ENCODE results near the gene LHX2.

The LHX2 gene

DNA sequence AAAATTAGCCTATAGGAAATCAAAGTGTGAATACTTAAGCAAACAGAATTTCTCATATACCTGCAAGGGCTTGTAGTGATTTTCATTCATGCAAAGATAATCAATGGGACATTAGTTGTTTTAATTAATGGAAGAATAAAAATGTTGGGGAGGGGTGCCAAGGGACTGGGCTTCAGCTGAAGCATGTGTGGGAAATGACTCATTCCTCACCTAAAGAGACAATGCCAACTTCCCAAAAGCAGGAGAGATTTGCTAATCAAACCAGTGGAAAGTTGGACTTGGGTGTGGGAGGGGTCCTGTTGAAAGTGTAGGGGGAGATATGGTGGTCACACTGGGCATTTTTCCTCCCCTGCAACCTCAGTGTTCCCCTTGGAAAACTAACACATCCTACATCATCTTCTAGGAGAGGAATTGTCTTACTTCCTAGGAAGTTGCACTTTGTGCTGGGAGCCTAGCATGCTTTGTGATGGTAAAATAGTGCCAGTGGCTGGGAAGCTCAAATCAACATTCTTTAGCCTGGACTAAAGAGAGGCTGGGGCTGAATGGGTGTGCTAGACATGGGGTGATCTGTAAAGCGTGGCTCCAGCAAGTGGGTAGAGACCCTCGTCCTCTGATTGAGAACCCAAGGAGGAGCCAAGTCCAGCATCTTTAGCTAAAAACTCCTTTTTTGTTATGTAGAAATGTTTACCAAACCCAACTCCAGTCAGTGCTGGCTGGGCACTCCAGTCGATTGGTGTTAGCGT, 6.4 kb upstream of the LHX2 start:
- TF ChIP-seq, protein P1, sequence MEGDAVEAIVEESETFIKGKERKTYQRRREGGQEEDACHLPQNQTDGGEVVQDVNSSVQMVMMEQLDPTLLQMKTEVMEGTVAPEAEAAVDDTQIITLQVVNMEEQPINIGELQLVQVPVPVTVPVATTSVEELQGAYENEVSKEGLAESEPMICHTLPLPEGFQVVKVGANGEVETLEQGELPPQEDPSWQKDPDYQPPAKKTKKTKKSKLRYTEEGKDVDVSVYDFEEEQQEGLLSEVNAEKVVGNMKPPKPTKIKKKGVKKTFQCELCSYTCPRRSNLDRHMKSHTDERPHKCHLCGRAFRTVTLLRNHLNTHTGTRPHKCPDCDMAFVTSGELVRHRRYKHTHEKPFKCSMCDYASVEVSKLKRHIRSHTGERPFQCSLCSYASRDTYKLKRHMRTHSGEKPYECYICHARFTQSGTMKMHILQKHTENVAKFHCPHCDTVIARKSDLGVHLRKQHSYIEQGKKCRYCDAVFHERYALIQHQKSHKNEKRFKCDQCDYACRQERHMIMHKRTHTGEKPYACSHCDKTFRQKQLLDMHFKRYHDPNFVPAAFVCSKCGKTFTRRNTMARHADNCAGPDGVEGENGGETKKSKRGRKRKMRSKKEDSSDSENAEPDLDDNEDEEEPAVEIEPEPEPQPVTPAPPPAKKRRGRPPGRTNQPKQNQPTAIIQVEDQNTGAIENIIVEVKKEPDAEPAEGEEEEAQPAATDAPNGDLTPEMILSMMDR (conservative IDR thresholded peaks at IDR 0.05; ENCODE audit: low read length) = no peak
- no peak for DNase-seq (ENCODE audit: low read depth)
- no peak overlapping the region for H3K4me3 ChIP-seq (ENCODE audit: low read length)

DNA sequence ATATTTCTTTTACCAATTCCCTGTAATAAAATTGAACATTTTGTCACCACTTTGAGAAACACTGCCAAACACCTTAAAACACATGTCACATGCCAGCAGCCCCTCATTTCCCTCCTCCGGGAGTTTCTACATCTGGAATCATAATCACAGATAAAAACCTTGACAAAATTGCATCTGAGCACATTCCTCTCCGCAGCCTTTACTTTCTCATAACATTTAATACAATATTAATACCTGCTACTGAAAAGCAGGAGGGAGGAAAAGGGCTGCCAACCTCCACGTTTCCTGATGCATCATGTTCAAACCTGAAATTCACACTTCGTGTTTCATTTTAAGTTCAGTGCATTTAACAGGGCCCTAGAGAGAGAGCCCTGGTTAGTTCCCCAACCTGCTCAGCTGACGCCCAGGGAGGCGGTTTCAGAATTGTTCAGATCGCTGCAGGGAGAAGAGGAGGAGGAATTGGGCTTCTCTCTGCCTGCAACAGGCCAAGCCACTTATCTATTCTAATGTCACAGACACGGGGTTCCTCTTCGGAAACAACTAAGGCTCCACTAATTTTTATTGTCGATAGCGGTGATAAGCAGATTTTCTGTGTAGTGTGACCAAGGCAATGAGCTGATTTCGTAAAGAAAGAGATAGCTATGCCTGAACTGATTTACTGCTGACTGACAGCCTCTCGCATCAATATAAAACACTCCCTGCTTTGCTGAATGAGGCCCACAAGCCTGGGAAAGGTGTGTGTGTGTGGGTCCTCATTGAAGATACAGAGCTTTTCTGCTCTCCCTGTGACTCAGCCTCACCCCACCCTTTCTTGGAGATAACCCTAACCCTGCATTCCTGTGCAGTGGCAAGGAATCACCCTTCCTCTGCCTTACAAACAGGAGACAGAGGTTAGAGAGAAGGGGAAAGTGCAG, 4.9 kb upstream of the LHX2 start:
- H3K4me3 ChIP-seq (ENCODE audit: low read length) = no peak overlapping the region
- no peak for DNase-seq (ENCODE audit: low read depth)
- TF ChIP-seq, protein P1 (conservative IDR thresholded peaks at IDR 0.05; ENCODE audit: low read length) = no peak

DNA sequence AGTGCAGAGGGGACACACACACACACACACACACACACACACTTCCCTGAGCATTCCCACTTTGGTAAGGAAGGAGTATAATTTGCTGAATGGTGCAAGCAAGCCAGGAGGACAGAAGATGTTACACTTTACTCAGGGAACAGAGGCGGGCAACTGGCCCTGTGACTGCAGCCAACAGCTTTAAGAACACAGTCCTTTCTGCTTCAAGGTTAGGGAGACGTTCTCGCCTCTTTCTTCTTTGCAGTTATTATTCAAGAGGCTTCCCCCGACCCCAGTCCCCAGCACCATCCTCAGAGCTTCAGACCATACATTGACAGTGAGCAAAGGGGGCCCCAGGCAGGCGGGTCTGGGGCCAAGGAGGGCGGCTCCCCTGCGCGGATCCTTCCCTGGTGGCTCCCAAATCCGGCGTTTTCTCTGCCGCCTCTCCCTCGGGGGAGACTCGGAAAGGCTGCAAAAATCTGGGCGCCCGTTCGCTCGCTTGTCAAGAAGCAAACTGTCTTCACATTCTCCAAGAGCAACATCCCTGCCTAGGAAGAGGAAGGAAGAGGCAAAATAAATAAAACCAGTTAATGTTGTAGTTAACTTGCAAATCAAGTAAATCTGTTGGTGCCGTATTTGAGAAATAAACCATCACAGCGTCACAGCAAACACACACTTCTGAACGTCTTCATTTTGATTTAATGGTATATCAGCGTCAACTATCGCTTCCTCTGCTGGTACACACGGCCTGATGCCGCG, 3.8 kb upstream of the LHX2 start:
- H3K4me3 ChIP-seq (ENCODE audit: low read length) = no peak overlapping the region
- TF ChIP-seq, protein P1 (conservative IDR thresholded peaks at IDR 0.05; ENCODE audit: low read length) = no peak
- DNase-seq (ENCODE audit: low read depth) = no peak

DNA sequence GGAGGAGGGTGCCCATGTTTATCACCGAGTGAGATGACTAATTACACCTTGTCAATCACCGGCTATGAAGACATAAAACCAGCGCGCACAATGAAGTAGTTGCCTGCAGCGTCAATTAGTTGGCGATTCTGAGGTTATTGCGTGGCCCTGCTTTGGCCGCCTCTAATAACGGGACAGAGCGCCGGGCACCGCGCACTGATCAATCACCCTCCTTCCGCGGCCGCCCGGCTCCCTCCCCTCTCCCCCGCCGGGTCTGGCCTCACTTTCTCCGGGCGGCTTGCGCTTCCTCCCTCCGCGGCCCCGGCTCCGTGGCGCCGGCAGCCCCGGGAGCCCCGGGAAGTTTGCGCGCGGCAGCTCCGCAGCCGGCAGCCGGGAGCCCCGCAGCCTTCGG, 3.3 kb upstream of the LHX2 start:
- H3K4me3 ChIP-seq (ENCODE audit: low read length) = no peak overlapping the region
- DNase-seq (ENCODE audit: low read depth) = no peak
- TF ChIP-seq, protein P1 (conservative IDR thresholded peaks at IDR 0.05; ENCODE audit: low read length) = no peak

DNA sequence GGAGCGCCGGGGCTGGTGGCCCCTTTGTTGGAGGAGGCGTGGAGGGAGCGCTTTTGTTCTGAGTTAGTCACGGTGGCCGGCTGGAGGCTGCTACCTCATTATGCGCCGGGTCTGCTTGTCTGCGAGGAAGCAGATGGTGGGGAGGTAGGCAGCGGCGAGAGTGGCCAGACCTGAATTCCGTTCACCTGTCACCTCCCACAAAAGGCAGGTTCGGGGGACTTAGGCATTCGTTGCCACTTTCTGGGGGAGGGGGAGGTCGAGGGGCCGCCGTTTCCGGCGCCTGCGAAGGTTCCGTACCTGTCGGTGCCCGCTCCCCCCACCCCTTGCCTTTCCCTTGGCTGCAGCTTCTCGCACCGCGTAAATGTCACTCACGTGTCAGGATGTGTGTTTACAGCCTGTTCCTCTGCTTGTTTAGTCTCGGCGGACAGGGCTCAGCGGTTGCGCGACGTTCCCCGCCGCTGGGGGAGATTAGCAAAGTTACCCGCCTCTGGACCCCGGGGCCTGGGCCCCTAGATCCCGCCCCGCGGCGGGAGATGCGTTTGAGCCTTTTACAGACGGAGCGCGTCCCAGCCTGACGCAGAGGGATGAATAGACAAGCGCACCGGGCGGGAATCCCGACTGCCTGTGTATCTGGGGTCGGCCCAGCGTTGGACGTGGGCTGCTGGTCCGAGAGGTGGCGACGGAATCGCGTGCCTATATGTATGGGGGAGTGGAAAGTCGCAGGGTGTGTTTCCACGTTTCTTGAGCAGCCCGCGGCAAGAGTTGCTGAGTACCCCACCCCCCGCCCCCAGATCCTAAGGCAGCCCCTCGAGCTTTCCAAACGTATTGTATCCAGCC, 2.7 kb upstream of the LHX2 start:
- TF ChIP-seq, protein P1 (conservative IDR thresholded peaks at IDR 0.05; ENCODE audit: low read length) = no peak
- H3K4me3 ChIP-seq (ENCODE audit: low read length) = no peak overlapping the region
- no peak for DNase-seq (ENCODE audit: low read depth)

DNA sequence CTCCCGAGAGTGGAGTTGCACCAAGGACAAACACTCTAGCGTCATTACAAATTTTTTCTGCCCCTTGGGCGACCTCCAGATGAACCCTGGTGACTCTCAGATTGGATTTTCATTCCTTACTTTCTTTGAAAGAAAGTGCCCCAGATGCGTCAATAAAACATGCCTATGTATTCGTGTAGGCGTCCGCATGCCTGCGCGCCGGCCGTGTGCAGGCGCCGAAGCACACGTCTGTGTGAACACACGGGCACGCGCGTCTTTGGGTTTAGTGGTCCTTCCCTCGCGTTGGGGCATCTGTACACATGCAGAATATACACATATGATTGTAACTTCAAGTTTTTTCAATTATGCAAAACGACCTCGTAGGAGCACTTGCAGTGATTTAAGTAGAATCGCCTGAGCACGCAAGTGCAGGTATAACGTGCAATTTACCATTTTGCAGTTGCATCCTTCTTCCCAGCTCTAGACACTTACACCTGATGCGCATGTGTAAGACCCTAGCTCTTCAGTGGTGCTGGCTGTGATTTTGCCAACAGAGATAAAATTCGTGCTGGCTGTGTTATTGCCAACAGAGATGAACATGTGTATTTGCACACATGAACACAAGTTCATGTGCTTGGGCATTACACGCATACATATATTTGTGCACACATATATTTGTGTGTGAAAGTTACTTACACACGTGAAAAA, 1.9 kb upstream of the LHX2 start:
- no peak overlapping the region for H3K4me3 ChIP-seq (ENCODE audit: low read length)
- DNase-seq (ENCODE audit: low read depth) = no peak
- TF ChIP-seq, protein P1 (conservative IDR thresholded peaks at IDR 0.05; ENCODE audit: low read length) = no peak
